ENCODE measurements around the gene MICALL2. TPM values are rescaled to one million over a fixed set of nuclear protein-coding genes. Genes with fewer than 3 reads are reported as not detected.

Gene MICALL2
- polyA plus RNA-seq, 1 of the 3 experiments (the other 2 are of a cell fraction): 38.8 TPM

- Histone ChIP-seq H3K27me3 (ENCODE audit: insufficient read depth) (peaks cover 72% of the 10 kb centered on the region), H3K9ac (no peak overlapping the region), H3K36me3 (replicated peaks in 1 of 2; ENCODE audit: control insufficient read depth in 1 of 2, insufficient read depth in 2 of 2, low read length in 1 of 2) (no peaks in the 10 kb centered on the region), H3F3A (replicated peaks; ENCODE audit: insufficient read depth) (peaks cover 17% of the 10 kb centered on the region), H2AFZ (ENCODE audit: low read depth) (no peak overlapping the region), H4K20me1 (ENCODE audit: insufficient read depth) (peaks cover 9% of the 10 kb centered on the region), H3K9me3 (no peaks in the 10 kb centered on the region), H3K27ac (ENCODE audit: low read depth in 2 of 2, low read length in 1 of 2) (no peak overlapping the region), H3K4me3 (ENCODE audit: low read depth in 2 of 2, low read length in 1 of 2) (no peak overlapping the region), H3K9me2 (no peaks in the 10 kb centered on the region), H3K4me1 (ENCODE audit: control insufficient read depth in 1 of 2, insufficient read depth in 2 of 2, low read depth in 1 of 2, low read length in 1 of 2) (peaks cover 0 to 5% of the 10 kb centered on the region in 2 experiments; a peak in 2 of 4 replicates), H3K79me2 (ENCODE audit: insufficient read depth) (no peaks in the 10 kb centered on the region), H3K4me2 (no peak overlapping the region)
- ChIA-PET CTCF (interaction anchor here (0.5 to 7.9 kb wide), 19 partner anchors 8 to 221 kb away, joined by 3 to 218 read pairs (median 7); no protein-coding TSS in a partner anchor), POLR2A (no interaction called here)
- TF ChIP-seq MXI1 (IDR thresholded peaks at IDR 0.05; ENCODE audit: low read depth, low read length): no peak
- no peak for TF ChIP-seq NRF1 (IDR thresholded peaks at IDR 0.05; ENCODE audit: low read depth, low read length)
- no peak for TF ChIP-seq REST (IDR thresholded peaks at IDR 0.05; ENCODE audit: low read depth, low read length)
- no peak for TF ChIP-seq FOXJ3 (CRISPR knock-in tag; IDR thresholded peaks at IDR 0.05)
- no peak for TF ChIP-seq ZBTB33 (IDR thresholded peaks at IDR 0.05; ENCODE audit: borderline replicate concordance, low read depth)
- no peak for TF ChIP-seq CHD2 (IDR thresholded peaks at IDR 0.05; ENCODE audit: low read length, partially characterized antibody)
- TF ChIP-seq JUND (IDR thresholded peaks at IDR 0.05): no peak
- TF ChIP-seq FOSL2 (IDR thresholded peaks at IDR 0.05; ENCODE audit: borderline replicate concordance, low read depth): no peak
- TF ChIP-seq RCOR1 (IDR thresholded peaks at IDR 0.05; ENCODE audit: low read length): no peak
- no peak for TF ChIP-seq NFIC (IDR thresholded peaks at IDR 0.05; ENCODE audit: borderline replicate concordance)
- TF ChIP-seq ELF1 (IDR thresholded peaks at IDR 0.05): no peak
- no peak for TF ChIP-seq FOXM1 (IDR thresholded peaks at IDR 0.05; ENCODE audit: low read depth)
- TF ChIP-seq MAX (IDR thresholded peaks at IDR 0.05; ENCODE audit: low read depth): no peak
- DNase-seq: no peak
- 21% methylated on average over 13 of the region's 21 CpGs for WGBS (ENCODE audit: low lambda C conversion rate)
Measured at GRCh38 chr7:1413936-1414639, 45.2 kb downstream of the MICALL2 start.

Measured in SK-N-SH (cell line).